DOHH2 (cell line): ENCODE measurements around the gene ZC3H7A.

Experiments
- EZH2phosphoT487 ChIP-seq: fragments of 200-600 bp; sonication (generic); IDR thresholded peaks from 2 replicates; pipeline ENCODE4 v1.6.1; 2017; ENCODE audit warnings: borderline replicate concordance, mild to moderate bottlenecking, antibody characterized with exemption, low read length, moderate library complexity, mixed read lengths
- TF ChIP-seq, protein P1 (sequence below): fragments of 200-600 bp; sonication (generic); IDR thresholded peaks from one replicate; pipeline ENCODE4 v1.5.1; 2014; ENCODE audit warnings: antibody characterized with exemption, mild to moderate bottlenecking, low read depth, low read length; ENCODE audit not compliant: poor library complexity, severe bottlenecking

DNA sequence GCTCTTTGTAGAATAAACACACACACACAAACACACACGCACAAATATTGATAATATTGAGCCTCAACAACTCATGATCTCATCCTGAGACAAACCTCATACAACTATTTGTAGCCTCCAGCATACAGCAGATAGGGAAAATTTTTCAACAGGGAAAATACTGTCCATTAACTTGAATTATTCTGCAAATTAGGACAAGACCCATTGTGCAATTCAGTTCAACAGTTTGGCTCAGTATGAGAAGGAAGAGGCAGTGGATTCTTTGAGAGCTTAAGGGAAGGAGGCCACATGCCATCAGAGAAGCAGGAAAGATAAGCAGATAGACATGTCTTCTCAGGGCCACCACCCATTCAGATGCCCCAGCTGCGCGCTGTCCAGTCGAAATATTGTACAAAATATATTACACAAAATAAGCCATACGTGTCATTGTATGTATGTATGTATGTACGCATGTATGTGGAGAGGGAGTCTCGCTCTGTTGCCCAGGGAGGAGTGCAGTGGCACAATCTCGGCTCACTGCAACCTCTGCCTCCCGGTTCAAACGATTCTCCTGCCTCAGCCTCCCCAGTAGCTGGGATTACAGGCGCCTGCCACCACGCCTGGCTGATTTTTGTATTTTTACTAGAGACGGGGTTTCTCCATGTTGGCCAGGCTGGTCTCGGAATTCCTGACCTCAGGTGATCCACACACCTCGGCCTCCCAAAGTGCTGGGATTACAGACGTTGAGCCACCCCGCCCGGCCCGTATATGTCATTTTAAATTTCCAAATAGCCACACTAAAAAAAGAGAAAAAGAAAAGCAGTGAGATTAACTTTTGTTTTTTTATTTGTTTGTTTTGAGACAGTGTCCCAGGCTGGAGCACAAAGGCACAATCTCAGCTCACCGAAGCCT, 1.8 kb downstream of the ZC3H7A start:
- TF ChIP-seq, protein P1, sequence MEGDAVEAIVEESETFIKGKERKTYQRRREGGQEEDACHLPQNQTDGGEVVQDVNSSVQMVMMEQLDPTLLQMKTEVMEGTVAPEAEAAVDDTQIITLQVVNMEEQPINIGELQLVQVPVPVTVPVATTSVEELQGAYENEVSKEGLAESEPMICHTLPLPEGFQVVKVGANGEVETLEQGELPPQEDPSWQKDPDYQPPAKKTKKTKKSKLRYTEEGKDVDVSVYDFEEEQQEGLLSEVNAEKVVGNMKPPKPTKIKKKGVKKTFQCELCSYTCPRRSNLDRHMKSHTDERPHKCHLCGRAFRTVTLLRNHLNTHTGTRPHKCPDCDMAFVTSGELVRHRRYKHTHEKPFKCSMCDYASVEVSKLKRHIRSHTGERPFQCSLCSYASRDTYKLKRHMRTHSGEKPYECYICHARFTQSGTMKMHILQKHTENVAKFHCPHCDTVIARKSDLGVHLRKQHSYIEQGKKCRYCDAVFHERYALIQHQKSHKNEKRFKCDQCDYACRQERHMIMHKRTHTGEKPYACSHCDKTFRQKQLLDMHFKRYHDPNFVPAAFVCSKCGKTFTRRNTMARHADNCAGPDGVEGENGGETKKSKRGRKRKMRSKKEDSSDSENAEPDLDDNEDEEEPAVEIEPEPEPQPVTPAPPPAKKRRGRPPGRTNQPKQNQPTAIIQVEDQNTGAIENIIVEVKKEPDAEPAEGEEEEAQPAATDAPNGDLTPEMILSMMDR, result no peak
- TF ChIP-seq EZH2phosphoT487, result no peak
